DMS79 (cell line): Measurements from ENCODE around the gene GPR176.

Experiments used
- DNase-seq: peaks from one replicate; lab custom pipeline; 2025; lab: John Stamatoyannopoulos, UW

The GPR176 gene

DNA sequence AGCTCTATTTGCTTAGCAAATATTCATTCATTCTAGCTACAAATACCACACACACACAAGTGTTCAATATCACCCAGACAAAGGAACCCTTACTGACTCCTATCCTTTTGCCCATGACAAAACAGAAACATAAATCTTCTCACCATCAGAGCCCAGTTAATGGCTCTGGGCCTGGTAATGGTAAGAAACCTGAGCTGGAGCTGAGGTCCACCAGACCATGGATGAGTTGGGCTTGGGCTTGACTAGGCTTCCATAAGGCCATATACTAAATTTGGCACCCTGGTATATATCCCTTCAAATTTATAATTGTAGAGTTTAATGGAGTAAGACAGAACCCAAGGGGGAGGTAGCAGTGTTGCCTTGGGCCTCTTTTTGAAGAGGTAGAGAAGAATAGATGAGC is 29.4 kb downstream of the GPR176 start:
- DNase-seq, result no peak

DNA sequence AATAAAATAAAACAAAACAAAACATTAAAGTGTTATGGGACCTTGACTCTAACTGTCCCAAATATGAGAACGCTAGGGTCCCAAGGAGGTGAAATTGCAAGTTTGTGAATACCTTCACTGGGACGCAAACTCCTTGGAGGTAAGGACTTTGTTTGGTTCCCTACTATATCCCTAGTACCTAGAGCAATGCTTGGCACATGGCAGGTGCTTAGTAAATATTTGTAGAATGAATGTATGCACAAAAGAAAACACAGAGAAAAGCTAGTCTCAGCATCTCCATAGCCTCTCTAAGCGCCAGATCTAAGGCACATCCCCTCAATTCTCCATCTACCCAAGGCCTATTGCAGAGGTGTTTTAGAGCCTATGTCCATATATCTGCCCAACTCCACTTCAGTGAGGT is 30.5 kb downstream of the GPR176 start:
- DNase-seq, result no peak

DNA sequence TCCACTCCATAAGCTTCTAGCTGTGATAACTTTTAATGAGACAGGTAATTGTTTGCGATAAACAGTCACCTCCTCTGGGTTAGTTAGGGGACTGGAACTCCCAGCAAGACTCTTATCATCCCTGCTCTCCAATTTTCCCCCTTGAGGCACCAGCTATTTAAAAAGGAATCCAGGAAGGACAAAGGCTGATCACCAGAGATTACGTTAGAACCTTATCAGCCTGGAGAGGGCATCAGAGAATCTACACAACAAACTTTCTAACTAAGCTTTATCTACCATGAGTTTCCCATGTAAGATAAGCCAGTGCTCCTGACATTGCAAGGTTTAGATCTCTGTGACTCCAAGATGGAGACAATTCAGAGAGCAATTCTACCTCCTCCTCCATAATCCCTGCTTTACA is 31.3 kb downstream of the GPR176 start:
- DNase-seq, result no peak

DNA sequence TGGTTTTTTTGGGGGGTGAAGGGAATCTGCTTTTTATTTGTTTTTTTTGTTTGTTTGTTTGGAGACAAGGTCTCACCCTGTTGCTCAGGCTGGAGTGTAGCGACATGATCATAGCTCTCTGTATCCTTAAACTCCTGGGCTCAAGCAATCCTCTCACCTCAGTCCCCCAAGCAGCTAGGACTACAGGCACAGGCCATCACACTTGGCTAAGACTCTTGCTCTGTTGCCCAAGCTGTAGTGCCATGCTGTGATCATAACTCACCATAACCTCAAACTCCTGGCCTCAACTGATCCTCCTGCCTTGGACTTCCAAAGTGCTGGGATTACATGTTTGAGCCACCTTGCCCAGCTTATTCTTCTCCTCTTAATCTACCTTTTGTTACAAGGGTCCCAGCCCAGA is 31.8 kb downstream of the GPR176 start:
- DNase-seq, result no peak

DNA sequence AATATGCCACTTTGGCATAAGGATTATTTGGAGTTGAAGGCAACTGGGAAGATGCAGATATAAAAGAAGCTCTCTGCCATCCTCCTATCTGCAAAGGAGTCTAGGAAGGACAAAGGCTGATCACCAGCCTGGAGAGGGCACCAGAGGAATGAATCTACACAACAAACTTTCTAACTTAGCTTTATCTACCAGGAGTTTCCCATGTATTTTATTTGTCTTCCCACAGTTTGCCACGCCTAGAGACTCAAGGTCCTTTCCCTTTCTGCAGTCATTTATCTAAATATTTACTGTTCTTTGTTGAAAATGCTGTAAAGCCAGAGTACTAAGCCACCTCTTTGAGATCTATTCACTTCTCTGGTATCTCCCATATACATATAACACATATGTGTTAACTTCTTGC is 32.2 kb downstream of the GPR176 start:
- DNase-seq, result no peak

DNA sequence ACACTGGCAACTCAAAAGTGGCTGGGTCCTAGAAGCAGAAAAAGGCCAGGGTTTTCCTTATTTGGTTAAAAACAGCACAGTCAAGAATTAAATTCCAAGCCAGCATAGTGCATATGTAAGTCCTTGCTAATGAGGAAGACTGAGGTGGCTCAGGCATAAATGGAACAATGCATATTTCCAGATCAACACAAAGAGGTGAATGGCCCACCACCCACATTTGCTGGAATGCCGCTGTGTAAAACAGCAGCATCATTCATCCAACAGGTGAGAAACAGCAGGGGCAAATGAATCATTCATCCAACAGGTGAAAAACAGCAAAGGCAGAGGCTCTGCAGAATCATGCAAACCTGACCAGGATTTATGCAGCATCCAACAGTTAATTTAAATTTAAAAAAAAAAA is 32.9 kb downstream of the GPR176 start:
- DNase-seq, result no peak

DNA sequence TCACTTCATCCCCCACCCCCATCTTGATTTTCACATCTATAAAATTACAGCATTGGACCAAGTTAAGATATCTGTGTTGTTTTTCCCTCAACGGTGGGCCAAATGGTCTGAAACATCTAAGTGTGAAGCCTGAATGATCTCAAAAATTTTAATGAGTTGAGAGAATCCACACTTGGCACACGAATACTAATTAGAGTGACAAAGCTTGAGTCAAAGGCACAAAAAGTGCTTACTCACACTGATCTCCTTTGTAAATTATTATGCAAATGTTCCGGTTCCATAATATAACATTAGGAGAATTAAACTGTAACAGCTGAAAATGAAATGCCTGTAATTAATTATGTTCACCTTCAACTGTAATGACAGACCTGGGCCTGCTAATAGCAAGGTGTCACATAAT is 33.6 kb downstream of the GPR176 start:
- DNase-seq, result no peak

DNA sequence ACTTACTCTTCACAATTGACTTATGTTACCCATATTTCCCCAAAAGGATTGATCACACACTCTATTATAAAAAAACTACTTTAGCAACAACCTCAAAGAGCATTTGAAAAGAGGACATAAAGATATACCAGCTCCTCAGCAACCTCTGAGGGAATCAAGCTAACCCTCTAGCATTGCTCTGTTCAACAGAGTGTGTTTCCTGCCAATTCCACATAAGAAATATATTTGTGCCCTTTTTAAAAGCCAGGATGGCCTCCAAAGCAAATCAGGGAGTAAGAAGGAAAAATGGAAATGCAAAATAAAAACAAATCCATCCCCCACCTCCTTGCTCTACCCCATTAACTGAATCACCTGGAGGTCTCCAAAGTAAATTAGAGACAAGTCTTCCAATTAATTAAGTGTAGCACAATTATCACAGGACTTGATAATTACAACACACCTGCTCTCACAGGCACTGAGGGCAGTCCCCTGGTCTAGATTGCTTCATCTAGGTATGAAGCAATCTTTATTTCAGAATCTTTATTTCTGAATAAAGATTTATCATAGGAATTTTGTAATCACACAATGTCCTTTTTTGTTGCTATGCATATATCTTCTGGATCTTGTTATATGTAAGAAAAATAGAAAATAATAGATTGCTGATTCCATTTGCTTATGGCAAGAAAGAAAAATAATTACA is 34.8 kb downstream of the GPR176 start:
- no peak for DNase-seq

DNA sequence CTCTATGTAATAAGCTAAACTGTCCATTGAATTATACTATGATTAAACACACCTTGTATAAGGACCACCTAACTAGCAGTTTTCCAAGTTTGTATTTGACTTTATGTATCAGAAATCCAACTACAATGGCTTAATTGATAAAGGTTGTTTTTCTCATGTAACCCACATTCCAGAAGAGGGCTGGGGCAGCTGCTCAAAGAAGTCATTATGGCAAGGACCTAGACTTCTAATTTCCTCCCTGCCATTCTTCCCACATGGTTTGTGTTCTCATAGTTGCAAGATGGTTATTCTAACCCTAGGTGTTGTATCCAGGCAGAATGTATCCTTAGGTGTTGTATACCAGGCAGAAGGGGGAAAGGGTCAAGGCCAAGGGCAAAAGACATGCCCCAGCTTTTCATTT is 35.7 kb downstream of the GPR176 start:
- DNase-seq, result no peak

DNA sequence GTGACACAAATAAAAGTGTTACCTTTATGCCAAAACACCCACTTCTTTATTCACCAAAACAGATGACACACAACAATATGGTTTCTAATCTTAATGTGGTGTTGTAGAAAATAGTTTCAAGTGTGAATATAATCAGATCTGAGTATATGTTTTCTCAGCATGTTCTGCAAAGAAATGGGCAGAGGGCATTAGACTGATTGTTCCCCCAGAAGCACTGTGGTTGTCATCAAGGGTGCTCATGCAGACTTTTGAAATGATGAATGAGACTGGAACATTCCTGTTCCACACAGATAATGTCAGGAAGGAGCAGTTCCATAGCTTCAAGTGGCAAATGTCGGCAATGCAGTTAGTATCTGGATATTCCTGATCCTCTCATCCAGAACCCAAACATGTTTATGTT is 37.5 kb downstream of the GPR176 start:
- no peak for DNase-seq

DNA sequence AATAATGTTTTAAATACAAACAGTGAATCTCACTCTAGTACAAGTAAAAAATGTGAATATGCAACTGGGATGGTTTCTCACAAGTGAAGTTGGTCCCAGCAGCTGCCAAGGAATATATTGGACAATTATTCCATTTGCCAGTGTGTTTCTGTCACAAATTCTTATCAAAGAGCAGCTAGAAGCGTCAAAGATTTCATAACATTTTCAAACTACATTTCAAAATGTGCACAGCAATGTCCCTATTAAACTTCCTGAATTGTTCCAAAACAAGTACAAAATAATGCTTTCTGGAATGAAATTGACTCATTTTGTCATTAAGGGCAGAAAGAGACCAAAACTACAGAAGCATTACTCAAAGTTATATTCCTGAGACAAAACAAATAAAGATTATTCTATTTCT is 38.3 kb downstream of the GPR176 start:
- DNase-seq, result no peak

DNA sequence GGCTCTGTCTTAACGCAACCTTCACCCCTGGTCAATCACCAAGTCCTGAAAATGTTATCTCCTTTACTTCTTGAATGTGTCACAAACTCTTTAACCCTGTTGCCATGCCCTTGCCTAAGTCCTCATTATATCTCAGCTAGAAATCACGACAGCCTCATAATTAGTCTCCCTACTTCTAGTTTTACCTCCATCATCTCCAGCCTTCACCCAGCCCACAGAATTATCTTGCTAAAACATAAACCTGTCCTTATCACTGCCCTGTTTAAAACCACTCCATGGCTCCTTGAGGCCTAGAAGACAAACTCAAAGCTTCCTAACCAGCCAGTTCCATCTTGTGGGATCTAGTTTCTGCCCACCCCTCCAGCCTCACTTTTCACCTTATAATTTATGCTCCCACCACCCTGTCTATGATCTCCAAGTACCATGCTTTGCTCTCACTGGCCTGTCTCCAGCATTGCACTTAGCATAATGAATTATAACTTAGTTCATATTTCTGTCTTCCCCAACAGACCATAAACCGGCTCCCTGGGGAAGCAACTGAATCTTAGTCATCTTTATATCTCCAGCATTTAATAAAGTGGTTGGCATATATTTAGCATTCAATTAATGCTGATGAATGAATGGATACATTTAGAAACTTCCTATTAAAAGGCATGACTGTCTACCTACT is 39.2 kb downstream of the GPR176 start:
- peak; percentile 49 for DNase-seq

DNA sequence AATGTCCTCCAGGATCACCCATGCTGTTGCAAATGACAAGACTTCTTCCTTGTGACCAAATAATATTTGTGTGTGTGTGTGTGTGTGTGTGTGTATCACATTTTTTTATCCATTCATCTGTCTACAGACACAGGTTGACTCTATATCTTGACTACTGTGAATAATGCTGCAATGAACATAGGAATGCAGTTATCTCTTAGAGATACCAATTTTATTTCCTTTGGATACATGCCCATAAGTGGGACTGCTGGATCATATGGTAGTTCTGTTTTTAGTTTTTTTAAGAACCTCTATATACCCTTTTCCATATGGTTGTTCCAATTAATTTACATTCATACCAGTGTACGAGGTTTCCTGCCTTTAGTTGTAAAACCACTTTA is 41.7 kb downstream of the GPR176 start:
- no peak for DNase-seq

DNA sequence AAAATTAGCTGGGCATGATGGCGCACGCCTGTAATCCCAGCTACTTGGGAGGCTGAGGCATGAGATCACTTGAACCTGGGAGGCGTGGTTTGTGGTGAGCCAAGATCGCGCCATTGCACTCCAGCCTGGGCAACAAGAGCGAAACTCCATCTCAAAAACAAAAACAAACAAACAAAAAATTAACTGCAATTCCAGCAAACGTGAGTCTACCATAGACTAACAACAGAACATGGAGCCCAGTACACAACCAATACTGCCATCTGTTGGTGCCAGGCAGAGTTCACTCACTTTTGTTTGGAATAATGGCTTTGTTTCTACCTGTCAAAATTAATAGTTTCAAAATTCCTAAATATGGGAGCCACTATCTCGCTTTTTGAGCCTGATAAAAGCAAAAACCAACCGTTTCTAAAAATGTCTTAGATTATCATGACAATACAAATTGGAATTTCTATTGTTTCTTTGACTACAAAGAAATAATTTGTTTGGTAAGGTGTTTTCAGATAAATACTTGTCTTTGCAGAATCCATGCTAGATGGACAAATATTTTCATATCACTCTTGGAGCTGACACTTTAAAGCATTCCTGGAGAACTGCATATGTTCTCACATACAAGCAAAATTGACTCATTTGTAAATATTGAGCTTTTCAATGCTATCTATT is 45.0 kb downstream of the GPR176 start:
- DNase-seq, result no peak

DNA sequence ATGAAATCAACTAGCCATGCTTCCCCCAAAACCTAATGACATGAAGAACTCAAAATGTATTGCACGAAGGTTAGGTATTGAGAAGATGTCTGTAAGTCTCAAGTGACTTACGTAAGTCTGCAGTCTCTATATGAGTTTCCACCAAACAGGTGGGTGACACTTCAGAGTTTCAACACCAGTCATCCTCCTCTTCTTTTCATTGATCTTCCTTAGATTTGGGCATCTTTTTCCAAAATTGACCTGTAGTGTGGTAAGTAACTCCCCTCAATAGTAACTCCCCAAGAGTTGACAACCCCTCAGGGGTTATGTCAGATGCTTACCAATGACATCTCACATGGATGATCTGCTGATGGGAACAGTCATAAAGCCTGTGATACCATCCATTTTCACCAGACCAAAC is 46.1 kb downstream of the GPR176 start:
- no peak for DNase-seq

DNA sequence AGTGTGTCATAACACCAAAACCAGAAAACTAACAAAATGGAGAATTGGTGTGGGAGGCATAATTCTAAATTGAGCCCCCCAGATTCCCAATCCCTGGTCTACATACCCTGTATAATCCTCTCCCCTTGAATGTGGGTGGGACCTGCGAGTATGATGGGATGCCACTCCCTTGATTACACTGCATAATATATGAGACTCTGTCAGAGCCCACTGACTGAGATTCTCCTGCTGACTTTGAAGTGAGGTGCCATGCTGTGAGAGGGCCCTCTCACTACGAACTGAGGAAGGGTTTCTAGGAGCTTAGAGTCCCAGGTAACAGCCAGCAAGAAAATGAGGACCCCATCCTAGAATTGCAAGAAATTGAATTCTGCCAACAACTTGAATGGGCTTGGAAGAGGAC is 49.5 kb downstream of the GPR176 start:
- no peak for DNase-seq

DNA sequence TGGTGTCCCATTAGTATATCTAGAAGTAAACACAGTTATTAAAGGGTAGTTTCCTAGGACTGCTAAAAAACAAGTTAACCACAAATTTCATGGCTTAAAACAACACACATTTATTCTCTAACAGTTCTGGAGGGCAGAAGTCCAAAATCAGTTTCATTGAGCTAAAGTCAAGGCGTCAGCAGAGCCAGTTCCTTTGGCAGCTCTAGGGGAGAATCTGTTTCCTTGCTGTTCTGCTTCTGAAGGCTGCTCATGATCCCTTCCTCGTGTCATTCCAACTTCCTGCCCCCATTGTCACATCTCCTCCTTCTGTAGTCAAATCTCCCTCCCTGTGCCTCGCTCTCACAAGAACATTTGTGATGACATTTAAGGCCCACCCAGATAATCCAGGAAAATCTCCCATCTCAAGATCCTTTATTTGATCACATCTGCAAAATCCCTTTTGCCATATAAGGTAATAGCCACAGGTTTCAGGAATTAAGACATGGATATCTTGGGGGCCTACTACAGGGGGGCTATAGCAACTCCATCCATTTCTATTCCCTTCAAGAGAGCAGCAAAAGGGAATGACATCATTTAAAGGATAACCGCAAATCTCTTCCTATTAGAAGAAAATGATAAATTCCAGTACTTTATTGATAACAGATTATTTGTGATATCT is 50.1 kb downstream of the GPR176 start:
- no peak for DNase-seq

DNA sequence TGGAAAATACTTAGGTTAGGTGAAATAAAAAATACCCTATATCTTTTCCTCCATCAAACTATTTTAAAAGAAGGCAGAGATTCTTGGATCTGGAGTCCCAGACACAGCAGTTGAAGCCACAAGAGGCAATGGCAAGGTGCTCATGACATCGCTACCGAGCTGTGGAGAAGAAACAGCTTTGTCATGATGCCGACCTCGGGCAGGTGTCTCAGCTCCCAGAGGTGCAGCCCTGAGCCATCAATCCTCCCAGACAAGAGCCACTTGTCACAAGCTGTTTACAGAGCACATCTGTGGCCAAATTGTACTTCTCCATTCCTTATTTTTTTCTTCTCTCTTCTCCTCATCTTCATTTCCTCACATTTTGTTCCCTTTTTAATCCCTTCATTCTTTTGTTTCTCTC is 50.8 kb downstream of the GPR176 start:
- DNase-seq, result peak; percentile 79

DNA sequence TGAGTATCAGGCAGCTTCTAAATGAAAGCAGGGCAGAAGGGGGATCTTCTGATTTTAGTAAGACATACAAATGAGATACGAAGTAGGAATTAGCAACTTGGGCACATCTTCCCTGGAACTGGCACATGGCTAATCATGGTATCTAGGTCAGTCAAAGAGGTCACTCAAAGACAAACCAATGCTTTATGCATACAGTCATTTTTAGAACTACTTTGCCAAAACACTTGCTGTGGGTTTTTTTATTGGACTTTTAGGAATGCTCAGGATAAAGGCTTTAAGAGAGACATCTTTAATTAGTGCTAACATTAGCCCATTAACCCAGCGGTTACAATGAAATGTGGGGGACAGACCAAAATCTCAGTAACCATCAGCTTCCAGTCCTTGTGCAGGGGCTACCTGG is 51.7 kb downstream of the GPR176 start:
- DNase-seq, result no peak

DNA sequence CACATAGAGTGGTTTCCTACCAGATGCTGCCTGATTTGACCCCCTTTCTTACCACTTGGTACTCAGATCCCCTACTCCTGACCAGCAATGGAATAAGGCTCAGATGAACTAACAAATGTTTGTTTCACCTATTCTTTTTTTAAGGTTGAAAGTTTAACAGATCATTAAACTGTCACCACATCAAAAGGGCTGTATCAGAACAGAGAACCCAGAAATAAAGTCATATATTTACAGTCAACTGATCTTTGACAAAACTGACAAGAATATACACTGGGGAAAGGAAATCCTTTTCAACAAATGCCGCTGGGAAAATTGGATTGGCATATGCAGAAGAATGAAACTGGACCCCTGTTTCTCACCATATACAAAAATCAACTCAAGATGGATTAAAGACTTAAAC is 56.0 kb downstream of the GPR176 start:
- no peak for DNase-seq

DNA sequence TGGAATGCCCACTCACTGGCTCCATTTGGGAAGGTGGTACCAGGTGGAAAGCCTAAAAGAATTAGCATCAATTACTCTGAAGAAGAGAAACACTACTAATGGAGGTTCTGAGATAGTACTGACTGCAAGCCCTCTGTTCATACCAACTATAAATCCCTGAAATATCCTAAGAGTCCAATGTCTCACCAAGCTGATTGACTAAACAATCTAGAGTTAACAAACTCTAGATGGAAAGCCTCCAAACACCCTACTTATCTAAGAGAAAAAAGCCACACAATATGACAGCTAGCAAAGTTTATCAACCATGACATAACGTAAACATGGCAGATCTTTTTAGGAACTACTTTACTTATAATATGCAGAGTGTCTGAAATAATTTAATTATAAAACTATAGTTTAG is 59.2 kb downstream of the GPR176 start:
- no peak for DNase-seq

DNA sequence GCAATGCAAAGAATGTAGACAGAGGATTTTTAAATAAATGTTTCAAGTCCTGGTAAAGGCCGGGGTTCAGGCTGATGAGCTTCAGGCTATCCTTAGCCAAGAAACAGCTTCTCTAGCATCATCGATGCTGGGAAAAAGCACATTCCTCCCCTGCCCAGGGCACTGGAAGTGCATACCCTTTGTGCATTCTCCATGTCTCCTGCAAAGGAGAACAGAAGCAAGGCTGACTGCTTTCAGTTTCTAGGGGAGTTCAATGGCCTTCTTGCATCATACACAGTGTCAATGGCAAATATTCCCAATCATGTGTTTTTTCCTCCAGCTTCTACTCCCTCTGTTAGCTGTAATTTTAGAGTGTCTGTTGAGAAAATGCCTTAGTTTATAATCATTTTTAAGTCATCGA is 59.9 kb downstream of the GPR176 start:
- DNase-seq, result no peak

DNA sequence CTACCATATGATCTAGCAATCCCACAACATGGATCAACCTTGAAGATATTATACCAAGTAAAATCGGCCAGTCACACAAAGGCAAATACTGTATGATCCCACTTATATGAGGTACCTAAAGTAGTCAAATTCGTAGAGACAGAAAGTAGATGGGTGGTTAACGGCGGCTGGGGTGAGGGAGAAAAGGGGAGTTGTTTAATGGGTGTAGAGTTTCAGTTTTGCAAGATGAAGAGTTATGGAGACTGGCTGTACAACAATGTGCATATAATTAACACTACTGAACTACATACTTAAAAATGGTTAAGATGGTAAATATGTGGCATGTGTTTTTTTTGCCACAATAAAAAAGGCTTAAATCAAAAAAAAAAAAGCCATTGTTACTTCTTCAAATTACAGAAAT is 60.4 kb downstream of the GPR176 start:
- no peak for DNase-seq
